ENCODE measurements around the gene PTPRN2.
"Not testable (repeated sequence)": the region's sequence is repeated elsewhere in the genome, so short reads cannot be mapped to it uniquely, and the experiment has no call there.

DNA sequence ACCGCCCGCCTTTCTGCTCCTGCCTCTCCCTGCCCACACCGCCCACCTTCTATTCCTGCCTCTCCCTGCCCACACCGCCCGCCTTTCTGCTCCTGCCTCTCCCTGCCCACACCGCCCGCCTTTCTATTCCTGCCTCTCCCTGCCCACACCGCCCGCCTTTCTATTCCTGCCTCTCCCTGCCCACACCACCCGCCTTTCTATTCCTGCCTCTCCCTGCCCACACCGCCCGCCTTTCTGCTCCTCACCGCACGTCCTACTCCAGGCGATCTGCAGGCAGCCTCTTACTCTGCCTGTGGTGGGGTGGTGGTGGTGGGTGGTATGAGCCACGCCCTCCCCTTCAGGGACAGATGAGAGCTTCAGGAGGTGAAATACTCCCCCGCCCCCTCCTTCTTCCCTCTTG, 436.4 kb downstream of the PTPRN2 start:
- TF ChIP-seq, protein P1, sequence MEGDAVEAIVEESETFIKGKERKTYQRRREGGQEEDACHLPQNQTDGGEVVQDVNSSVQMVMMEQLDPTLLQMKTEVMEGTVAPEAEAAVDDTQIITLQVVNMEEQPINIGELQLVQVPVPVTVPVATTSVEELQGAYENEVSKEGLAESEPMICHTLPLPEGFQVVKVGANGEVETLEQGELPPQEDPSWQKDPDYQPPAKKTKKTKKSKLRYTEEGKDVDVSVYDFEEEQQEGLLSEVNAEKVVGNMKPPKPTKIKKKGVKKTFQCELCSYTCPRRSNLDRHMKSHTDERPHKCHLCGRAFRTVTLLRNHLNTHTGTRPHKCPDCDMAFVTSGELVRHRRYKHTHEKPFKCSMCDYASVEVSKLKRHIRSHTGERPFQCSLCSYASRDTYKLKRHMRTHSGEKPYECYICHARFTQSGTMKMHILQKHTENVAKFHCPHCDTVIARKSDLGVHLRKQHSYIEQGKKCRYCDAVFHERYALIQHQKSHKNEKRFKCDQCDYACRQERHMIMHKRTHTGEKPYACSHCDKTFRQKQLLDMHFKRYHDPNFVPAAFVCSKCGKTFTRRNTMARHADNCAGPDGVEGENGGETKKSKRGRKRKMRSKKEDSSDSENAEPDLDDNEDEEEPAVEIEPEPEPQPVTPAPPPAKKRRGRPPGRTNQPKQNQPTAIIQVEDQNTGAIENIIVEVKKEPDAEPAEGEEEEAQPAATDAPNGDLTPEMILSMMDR (conservative IDR thresholded peaks at IDR 0.05; ENCODE audit: low read length), result not testable (repeated sequence)
- TF ChIP-seq EZH2phosphoT487 (IDR thresholded peaks at IDR 0.05; ENCODE audit: borderline replicate concordance, low read depth, low read length), result not testable (repeated sequence)

Data from OCI-LY7 (cell line).